Measurements from ENCODE around the gene NDUFS2.

GRCh38 chr1:161251579-161251978, 49.4 kb downstream of the NDUFS2 start:
- TF ChIP-seq POLR2AphosphoS5 (IDR thresholded peaks at IDR 0.05) = no peak
- TF ChIP-seq POLR2A (IDR thresholded peaks at IDR 0.05) = no peak
- no peak for TF ChIP-seq CTCF (IDR thresholded peaks at IDR 0.05)
